ENCODE measurements around the gene TRIM47.

- no peak for TF ChIP-seq CTCF (IDR thresholded peaks at IDR 0.05; ENCODE audit: insufficient read depth, low read length, poor library complexity, severe bottlenecking)
- no peak for TF ChIP-seq EZH2phosphoT487 (conservative IDR thresholded peaks at IDR 0.05; ENCODE audit: low read length)
Measured at GRCh38 chr17:75844530-75845057, 33.8 kb downstream of the TRIM47 start.

Measured in SU-DHL-6 (cell line).